HG02840 (cell line): Measurements from ENCODE around the gene PEX5.
"Not testable (repeated sequence)": the region's sequence is repeated elsewhere in the genome, so short reads cannot be mapped to it uniquely, and the experiment has no call there.

ENCODE experiments used
- ATAC-seq: cut with Tn5 transposase; IDR thresholded peaks from one replicate; pipeline ENCODE4 v1.9.1; 2021; ENCODE audit warnings: mild to moderate bottlenecking, moderate library complexity, moderate number of reproducible peaks; ENCODE audit not compliant: unreplicated experiment, low FRiP score

Gene PEX5

GRCh38 chr12:7209958-7210357 is 20.5 kb downstream of the PEX5 start:
- no peak for ATAC-seq

GRCh38 chr12:7210642-7211151 is 21.2 kb downstream of the PEX5 start:
- no peak for ATAC-seq

GRCh38 chr12:7212678-7213077 is 23.2 kb downstream of the PEX5 start:
- ATAC-seq, result no peak

GRCh38 chr12:7213745-7214144 is 24.3 kb downstream of the PEX5 start:
- not testable (repeated sequence) for ATAC-seq

GRCh38 chr12:7217475-7218069 is 28.1 kb downstream of the PEX5 start:
- no peak for ATAC-seq

GRCh38 chr12:7219599-7220243 is 30.2 kb downstream of the PEX5 start:
- no peak for ATAC-seq

GRCh38 chr12:7221486-7221885 is 32.0 kb downstream of the PEX5 start:
- no peak for ATAC-seq

GRCh38 chr12:7229741-7230140 is 40.3 kb downstream of the PEX5 start:
- no peak for ATAC-seq

GRCh38 chr12:7241404-7242005 is 52.0 kb downstream of the PEX5 start:
- no peak for ATAC-seq

GRCh38 chr12:7242176-7243101 is 53.0 kb downstream of the PEX5 start:
- ATAC-seq, result no peak

GRCh38 chr12:7251328-7251996 is 62.0 kb downstream of the PEX5 start:
- not testable (repeated sequence) for ATAC-seq

GRCh38 chr12:7259060-7259459 is 69.6 kb downstream of the PEX5 start:
- no peak for ATAC-seq
